Fibroblast of gingiva (primary cell): Measurements from ENCODE around the gene SPINT4.
"Not testable (repeated sequence)": the region's sequence is repeated elsewhere in the genome, so short reads cannot be mapped to it uniquely, and the experiment has no call there.

ENCODE experiments used
- DNase-seq: peaks from one replicate; pipeline ENCODE4 v3.0.0-alpha.2; 2011; ENCODE audit warnings: low read depth

SPINT4 gene

GRCh38 chr20:45722047-45722446, at the start of gene SPINT4:
Gene SPINT4 (plus strand): TSS chr20:45722347. CDS start chr20:45722368, 21 bp downstream.
- DNase-seq: no peak

GRCh38 chr20:45672765-45673164, 49.4 kb upstream of the SPINT4 start:
- DNase-seq: no peak

- no peak for DNase-seq
Observed at GRCh38 chr20:45679650-45680049, 42.5 kb upstream of the SPINT4 start.

- DNase-seq: no peak
Observed at GRCh38 chr20:45685896-45686295, 36.3 kb upstream of the SPINT4 start.

GRCh38 chr20:45693346-45693745, 28.8 kb upstream of the SPINT4 start:
- DNase-seq: not testable (repeated sequence)

- no peak for DNase-seq
Observed at GRCh38 chr20:45695496-45695895, 26.7 kb upstream of the SPINT4 start.

- no peak for DNase-seq
Observed at GRCh38 chr20:45701104-45701503, 21.0 kb upstream of the SPINT4 start.

- DNase-seq: no peak
Observed at GRCh38 chr20:45701873-45702272, 20.3 kb upstream of the SPINT4 start, which contains the start of gene WFDC13. Gene WFDC13 (plus strand): TSS chr20:45702038. CDS start chr20:45702124, 86 bp downstream.

- no peak for DNase-seq
Observed at GRCh38 chr20:45704969-45705637, 17.0 kb upstream of the SPINT4 start, which contains the start of gene WFDC10B. Gene WFDC10B (minus strand): TSS chr20:45705019. CDS start chr20:45685992, 19,027 bp downstream.

- not testable (repeated sequence) for DNase-seq
Observed at GRCh38 chr20:45716141-45716688, 5.9 kb upstream of the SPINT4 start.

- peak; percentile 18 for DNase-seq
Observed at GRCh38 chr20:45725134-45725533, 3.0 kb downstream of the SPINT4 start.

- DNase-seq: no peak
Observed at GRCh38 chr20:45727044-45727443, 4.9 kb downstream of the SPINT4 start.

GRCh38 chr20:45732199-45732598, 10.1 kb downstream of the SPINT4 start:
- DNase-seq: no peak

- DNase-seq: no peak
Observed at GRCh38 chr20:45735552-45735951, 13.4 kb downstream of the SPINT4 start.

- DNase-seq: no peak
Observed at GRCh38 chr20:45735988-45736387, 13.8 kb downstream of the SPINT4 start.

GRCh38 chr20:45742596-45742995, 20.4 kb downstream of the SPINT4 start:
- no peak for DNase-seq

GRCh38 chr20:45745015-45745414, 22.9 kb downstream of the SPINT4 start:
- DNase-seq: no peak

GRCh38 chr20:45751721-45752120, 29.6 kb downstream of the SPINT4 start:
- no peak for DNase-seq

GRCh38 chr20:45752746-45753145, 30.6 kb downstream of the SPINT4 start:
- no peak for DNase-seq

- no peak for DNase-seq
Observed at GRCh38 chr20:45758096-45758495, 35.9 kb downstream of the SPINT4 start.

GRCh38 chr20:45759921-45760320, 37.8 kb downstream of the SPINT4 start:
- not testable (repeated sequence) for DNase-seq

GRCh38 chr20:45761966-45762365, 39.8 kb downstream of the SPINT4 start:
- DNase-seq: not testable (repeated sequence)

- DNase-seq: not testable (repeated sequence)
Observed at GRCh38 chr20:45764618-45765282, 42.6 kb downstream of the SPINT4 start.
